Neural progenitor cell (in vitro differentiated cells): ENCODE data around the gene FOXF2. TPM values are rescaled to one million over a fixed set of nuclear protein-coding genes. Genes with fewer than 3 reads are reported as not detected.

ENCODE experiments used
- DNase-seq: peaks from one replicate; pipeline ENCODE4 v3.0.0-alpha.2; 2016; ENCODE audit warnings: low spot score
- H2AFZ ChIP-seq: fragments of 200-600 bp; sonication (generic); replicated peaks from 2 replicates; pipeline ENCODE4 v1.6.1; 2016; ENCODE audit warnings: antibody characterized with exemption
- H3F3A ChIP-seq: fragments of 200-600 bp; sonication (generic); 2 replicates; pipeline ENCODE4 v1.6.1; 2016; ENCODE audit warnings: antibody characterized with exemption, low read depth
- H3K27ac ChIP-seq: fragments of 200-600 bp; sonication (generic); 2 replicates; pipeline ENCODE4 v1.5.1; 2016; ENCODE audit warnings: mild to moderate bottlenecking
- H3K27me3 ChIP-seq: fragments of 200-600 bp; sonication (generic); 2 replicates; pipeline ENCODE4 v1.6.1; 2016; ENCODE audit warnings: mild to moderate bottlenecking, moderate library complexity
- H3K36me3 ChIP-seq: fragments of 200-600 bp; sonication (generic); 2 replicates; pipeline ENCODE4 v1.5.1; 2016
- H3K4me1 ChIP-seq: fragments of 200-600 bp; sonication (generic); 2 replicates; pipeline ENCODE4 v1.6.1; 2016; ENCODE audit warnings: mixed run types
- H3K4me2 ChIP-seq: fragments of 200-600 bp; sonication (generic); 2 replicates; pipeline ENCODE4 v1.6.1; 2016
- H3K4me3 ChIP-seq: fragments of 200-600 bp; sonication (generic); 2 replicates; pipeline ENCODE4 v1.5.1; 2016
- H3K79me2 ChIP-seq: fragments of 200-600 bp; sonication (generic); 2 replicates; pipeline ENCODE4 v1.6.1; 2016; ENCODE audit warnings: low read depth
- H3K9ac ChIP-seq: fragments of 200-600 bp; sonication (generic); 2 replicates; pipeline ENCODE4 v1.6.1; 2016
- H3K9me3 ChIP-seq: fragments of 200-600 bp; sonication (generic); 2 replicates; pipeline ENCODE4 v1.5.1; 2016; ENCODE audit warnings: low read depth
- H4K20me1 ChIP-seq: fragments of 200-600 bp; sonication (generic); 2 replicates; pipeline ENCODE4 v1.6.1; 2016; ENCODE audit warnings: low read depth
- H3K27ac Mint-ChIP-seq: 3 replicates; pipeline ENCODE4 v1.8.0; 2021; ENCODE audit warnings: mixed read lengths
- H3K27me3 Mint-ChIP-seq: 2 replicates; pipeline ENCODE4 v1.8.0; 2022; ENCODE audit warnings: low read depth, mild to moderate bottlenecking, inconsistent platforms, moderate library complexity, mixed read lengths; ENCODE audit not compliant: insufficient read depth
- H3K36me3 Mint-ChIP-seq: 3 replicates; pipeline ENCODE4 v1.8.0; 2021; ENCODE audit warnings: mixed read lengths
- H3K4me1 Mint-ChIP-seq: 3 replicates; pipeline ENCODE4 v1.8.0; 2021; ENCODE audit warnings: mixed read lengths
- H3K4me3 Mint-ChIP-seq: 3 replicates; pipeline ENCODE4 v1.8.0; 2021; ENCODE audit warnings: mild to moderate bottlenecking, moderate library complexity, mixed read lengths
- H3K9me3 Mint-ChIP-seq: 3 replicates; pipeline ENCODE4 v1.8.0; 2020; ENCODE audit warnings: mixed read lengths
- CTCF ChIP-seq: fragments of 200-600 bp; sonication (generic); IDR thresholded peaks from 2 replicates; pipeline ENCODE4 v1.5.1; 2017; ENCODE audit warnings: antibody characterized with exemption, mild to moderate bottlenecking
- EZH2 ChIP-seq: fragments of 200-600 bp; sonication (generic); IDR thresholded peaks from 2 replicates; pipeline ENCODE4 v1.6.1; 2017; ENCODE audit warnings: antibody characterized with exemption, mild to moderate bottlenecking, moderate library complexity
- EZH2phosphoT487 ChIP-seq: fragments of 200-600 bp; sonication (generic); IDR thresholded peaks from 2 replicates; pipeline ENCODE4 v1.6.1; 2017; ENCODE audit warnings: antibody characterized with exemption
- total RNA-seq: library from RNA; depleted of rRNA; stranded (reverse); fragments of >200 nt; gene quantifications from 2 replicates; pipeline ENCODE4 v1.2.3, GENCODE V29; 2015; ENCODE audit warnings: low replicate concordance

The FOXF2 gene
- total RNA-seq, 1 donor from 2014 or later, result not detected

- no peak overlapping the region for H3K27ac Mint-ChIP-seq
- Histone ChIP-seq H3F3A (peaks cover 19% of the 10 kb centered on the region), H3K27me3 (peaks cover 100% of the 10 kb centered on the region), H3K79me2 (no peaks in the 10 kb centered on the region), H3K9ac (no peak overlapping the region), H3K4me3 (no peak overlapping the region), H3K4me2 (no peak overlapping the region), H3K27ac (no peak overlapping the region), H4K20me1 (peaks cover 90% of the 10 kb centered on the region), H3K9me3 (no peaks in the 10 kb centered on the region), H3K36me3 (no peaks in the 10 kb centered on the region), H3K4me1 (peaks cover 33% of the 10 kb centered on the region), H2AFZ (no peak overlapping the region)
- peak overlapping the region; percentile 75 for H3K4me3 Mint-ChIP-seq
- H3K9me3 Mint-ChIP-seq, result no peaks in the 10 kb centered on the region
- peaks cover 76% of the 10 kb centered on the region for H3K27me3 Mint-ChIP-seq
- peaks cover 23% of the 10 kb centered on the region for H3K4me1 Mint-ChIP-seq
- TF ChIP-seq CTCF, result no peak
- TF ChIP-seq EZH2phosphoT487, result peak; percentile 90
- peak; percentile 92 for TF ChIP-seq EZH2
- peak; percentile 49 for DNase-seq
- no peaks in the 10 kb centered on the region for H3K36me3 Mint-ChIP-seq
These were observed 4.0 kb upstream of the FOXF2 start for GRCh38 chr6:1385129-1386037.

GRCh38 chr6:1386038-1386709 lies 3.2 kb upstream of the FOXF2 start:
- H3K27me3 Mint-ChIP-seq, result peaks cover 73% of the 10 kb centered on the region
- Histone ChIP-seq H3K9ac (no peak overlapping the region), H3F3A (peaks cover 19% of the 10 kb centered on the region), H3K4me1 (peaks cover 33% of the 10 kb centered on the region), H3K27me3 (peaks cover 100% of the 10 kb centered on the region), H3K4me2 (no peak overlapping the region), H4K20me1 (peaks cover 90% of the 10 kb centered on the region), H3K79me2 (no peaks in the 10 kb centered on the region), H3K9me3 (no peaks in the 10 kb centered on the region), H3K27ac (no peak overlapping the region), H3K4me3 (no peak overlapping the region), H2AFZ (no peak overlapping the region), H3K36me3 (no peaks in the 10 kb centered on the region)
- H3K4me1 Mint-ChIP-seq, result peaks cover 18% of the 10 kb centered on the region
- TF ChIP-seq CTCF (no peak), EZH2phosphoT487 (no peak), EZH2 (no peak)
- H3K9me3 Mint-ChIP-seq, result no peaks in the 10 kb centered on the region
- no peak overlapping the region for H3K27ac Mint-ChIP-seq
- H3K36me3 Mint-ChIP-seq, result no peaks in the 10 kb centered on the region
- DNase-seq, result no peak
- H3K4me3 Mint-ChIP-seq, result no peak overlapping the region

- Histone ChIP-seq H3K4me1 (peaks cover 30% of the 10 kb centered on the region), H3K27ac (no peak overlapping the region), H3K9ac (no peak overlapping the region), H4K20me1 (peaks cover 92% of the 10 kb centered on the region), H3K4me2 (peak overlapping the region; percentile 51), H3K9me3 (no peaks in the 10 kb centered on the region), H2AFZ (no peak overlapping the region), H3K27me3 (peaks cover 100% of the 10 kb centered on the region), H3K79me2 (no peaks in the 10 kb centered on the region), H3K4me3 (no peak overlapping the region), H3F3A (peaks cover 23% of the 10 kb centered on the region), H3K36me3 (no peaks in the 10 kb centered on the region)
- peaks cover 27% of the 10 kb centered on the region for H3K4me1 Mint-ChIP-seq
- H3K36me3 Mint-ChIP-seq, result no peaks in the 10 kb centered on the region
- H3K27ac Mint-ChIP-seq, result no peak overlapping the region
- TF ChIP-seq EZH2phosphoT487 (no peak), CTCF (no peak), EZH2 (no peak)
- peaks cover 79% of the 10 kb centered on the region for H3K27me3 Mint-ChIP-seq
- DNase-seq, result no peak
- no peak overlapping the region for H3K4me3 Mint-ChIP-seq
- peaks cover 2% of the 10 kb centered on the region for H3K9me3 Mint-ChIP-seq
These were observed 1.9 kb upstream of the FOXF2 start for GRCh38 chr6:1387538-1387875.
